LHCN-M2 (cell line): ENCODE measurements around the gene IL18R1. TPM values are rescaled to one million over a fixed set of nuclear protein-coding genes. Genes with fewer than 3 reads are reported as not detected.

Experiments used
- DNase-seq: peaks from one replicate; pipeline ENCODE4 v3.0.0-alpha.2; 2012; ENCODE audit warnings: low read depth
- total RNA-seq: library from RNA; depleted of rRNA; stranded (reverse); fragments of >200 nt; gene quantifications from 2 replicates; pipeline ENCODE4 v1.2.3, GENCODE V29; 2014

Gene IL18R1
- total RNA-seq, 1 experiment from 2014 or later, result not detected

DNA sequence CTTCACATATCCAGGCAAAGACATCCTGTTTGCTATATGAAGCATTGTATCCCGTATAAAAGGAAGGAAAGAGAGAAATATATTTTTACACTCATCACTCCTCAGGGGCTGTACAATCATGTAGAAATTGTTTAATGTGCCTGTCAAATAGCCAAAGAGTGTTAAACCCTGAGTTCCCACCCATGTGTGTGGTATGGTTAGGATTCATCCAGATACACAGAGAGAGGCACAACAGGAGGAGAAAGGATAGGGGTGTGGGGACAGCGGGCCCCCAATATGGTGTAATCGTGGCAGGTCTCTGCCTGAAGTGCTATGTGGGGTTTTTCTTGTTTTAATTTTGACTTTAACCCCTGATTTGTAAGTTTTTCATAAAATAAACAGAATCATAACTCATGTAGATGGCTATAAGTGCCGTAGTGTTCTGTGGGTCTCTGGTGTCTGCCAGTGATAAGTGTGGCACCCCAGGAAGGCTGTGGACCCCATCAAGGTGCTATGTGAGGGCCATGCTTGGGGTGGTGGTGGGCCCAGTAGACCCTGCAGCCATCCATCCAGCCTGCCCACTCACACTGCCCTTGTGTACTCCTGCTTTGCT, 10.2 kb upstream of the IL18R1 start:
- DNase-seq, result no peak

GRCh38 chr2:102346381-102347130, 9.0 kb upstream of the IL18R1 start:
- no peak for DNase-seq

DNA sequence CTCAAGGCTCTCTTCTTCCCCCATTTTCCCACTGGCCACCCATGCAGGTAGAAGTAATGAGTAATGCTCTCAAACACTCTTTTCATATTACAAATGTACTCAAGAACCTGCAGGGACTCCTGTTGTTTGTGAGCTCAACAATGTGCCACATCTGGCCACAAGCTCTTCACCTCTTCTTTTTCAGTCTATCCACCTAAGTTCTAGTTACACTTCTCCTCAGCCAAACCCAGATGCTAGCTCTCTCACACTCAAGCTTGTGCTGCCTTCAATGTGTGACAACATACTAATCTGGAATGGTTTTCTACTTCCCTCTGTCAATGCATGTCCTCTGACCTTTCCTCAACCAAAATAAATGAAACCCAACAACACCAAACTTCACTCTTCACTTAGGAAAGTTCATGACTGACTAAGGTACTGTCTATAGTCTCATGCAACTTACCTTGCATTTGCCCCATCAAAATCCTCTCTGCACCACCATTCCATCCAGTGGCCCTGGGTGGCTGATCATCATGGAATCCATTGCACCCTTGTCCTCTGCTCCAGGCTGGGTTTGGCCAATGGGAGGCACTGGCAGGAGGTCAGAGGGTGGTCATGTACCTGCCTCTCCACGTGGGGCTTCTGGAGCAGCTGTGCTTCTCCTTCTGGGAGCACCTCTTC, 5.3 kb upstream of the IL18R1 start:
- no peak for DNase-seq

DNA sequence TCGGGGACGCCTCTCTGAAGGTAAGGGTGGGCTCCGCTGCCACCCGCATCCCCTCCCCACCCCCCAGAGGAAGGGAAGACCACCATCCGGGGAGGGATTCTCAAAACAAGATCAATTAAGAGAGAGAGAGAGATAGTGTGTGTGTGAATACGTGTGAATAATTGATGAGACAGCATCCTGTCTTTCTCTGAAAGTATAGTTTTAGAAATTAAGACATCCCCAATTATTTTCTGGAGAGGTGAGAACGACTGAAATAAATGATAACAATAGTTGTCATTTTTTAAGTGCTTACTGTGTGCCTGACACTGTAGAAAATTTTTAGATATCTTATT, 751 bp downstream of the IL18R1 start:
- DNase-seq, result no peak

DNA sequence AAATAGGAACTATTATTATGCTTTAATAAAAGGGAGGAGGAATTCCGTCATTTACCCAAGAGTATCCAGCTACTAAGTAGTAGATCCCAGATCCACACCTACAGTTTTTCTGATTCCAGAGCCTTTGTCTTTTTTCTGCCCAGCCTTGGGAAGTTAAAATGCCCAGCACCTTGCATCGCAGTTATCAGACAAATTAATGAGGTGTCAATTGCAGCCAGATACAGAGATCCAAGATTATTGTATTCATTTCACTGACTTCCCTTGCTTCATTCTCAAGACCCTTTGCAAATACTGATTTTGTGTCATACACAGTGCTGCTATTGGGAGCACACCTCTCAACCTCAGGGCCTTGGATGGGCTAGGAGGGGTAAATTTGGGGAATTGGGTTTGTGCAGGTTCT, 1.1 kb downstream of the IL18R1 start:
- no peak for DNase-seq

- no peak for DNase-seq
These were observed 2.3 kb downstream of the IL18R1 start for GRCh38 chr2:102357937-102358336.

DNA sequence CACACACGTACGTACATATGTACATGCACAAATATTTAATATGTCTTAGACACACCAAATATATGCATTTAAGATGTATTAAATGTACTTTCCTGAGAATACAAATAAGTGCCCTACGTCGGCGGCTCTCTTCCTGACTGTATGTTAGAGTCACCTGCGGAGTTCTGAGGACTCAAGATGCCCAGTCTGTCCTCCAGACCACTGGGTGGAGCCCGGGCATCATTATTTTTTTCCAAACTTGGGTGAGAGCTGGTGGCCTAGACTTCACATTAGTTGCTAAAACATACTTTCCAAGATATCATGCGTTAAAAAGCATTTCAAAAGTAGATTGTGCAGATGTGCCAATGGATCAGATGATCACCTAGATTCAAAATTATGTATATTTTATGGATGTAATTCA, 2.9 kb downstream of the IL18R1 start:
- no peak for DNase-seq

- DNase-seq, result no peak
These were observed 3.9 kb downstream of the IL18R1 start for GRCh38 chr2:102359527-102359926.

GRCh38 chr2:102361632-102362241, 6.1 kb downstream of the IL18R1 start:
- no peak for DNase-seq

DNA sequence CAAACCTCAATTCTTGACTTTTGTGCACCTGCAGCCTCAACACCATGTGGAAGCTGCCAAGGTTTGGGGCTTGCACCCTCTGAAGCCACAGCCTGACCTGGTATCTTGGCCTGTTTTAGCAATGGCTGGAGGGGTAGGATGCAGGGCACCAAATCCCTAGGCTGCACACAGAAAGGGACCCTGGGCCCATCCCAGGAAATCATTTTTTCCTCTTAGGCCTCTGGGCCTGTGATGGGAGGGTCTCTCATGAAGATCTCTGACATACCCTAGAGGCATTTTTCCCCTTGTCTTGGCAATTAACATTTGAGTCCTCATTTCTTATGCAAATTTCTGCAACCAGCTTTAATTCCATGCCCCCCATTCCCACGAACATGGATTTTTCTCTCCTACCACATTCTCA, 10.2 kb downstream of the IL18R1 start:
- DNase-seq, result no peak

GRCh38 chr2:102366406-102367112, 11.0 kb downstream of the IL18R1 start:
- DNase-seq, result no peak

GRCh38 chr2:102367331-102367971, 11.9 kb downstream of the IL18R1 start:
- DNase-seq, result no peak

DNA sequence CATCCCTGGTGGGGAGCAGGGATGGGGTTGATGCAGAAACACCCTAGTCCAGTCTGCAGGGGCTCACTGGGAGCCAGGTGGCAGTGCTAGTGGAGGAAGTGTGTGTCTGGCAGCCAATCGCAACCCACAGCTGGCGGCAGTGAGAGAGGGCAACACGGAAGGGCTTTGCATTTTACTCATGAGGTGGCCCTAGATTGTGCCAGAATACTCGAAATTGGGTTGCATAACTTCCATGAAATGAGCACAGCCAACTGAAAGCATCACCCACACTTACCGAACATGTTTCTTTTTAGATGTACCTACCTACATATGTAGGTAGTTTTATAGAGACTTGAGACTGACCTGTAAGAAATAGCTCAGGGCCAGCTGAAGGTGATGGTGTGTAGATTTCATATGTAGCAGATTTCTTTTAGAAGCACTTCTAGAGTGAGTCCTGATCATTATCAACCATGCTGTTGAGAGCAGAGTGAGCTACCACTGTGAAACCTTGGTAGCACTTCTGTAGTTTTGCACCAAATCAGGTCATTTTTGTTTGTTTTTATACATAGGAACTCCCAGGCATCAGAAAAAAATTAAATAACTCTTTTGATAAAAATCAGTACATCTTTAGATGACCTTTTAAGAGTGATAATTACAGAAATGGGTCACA, 13.0 kb downstream of the IL18R1 start:
- no peak for DNase-seq

GRCh38 chr2:102369866-102370265, 14.3 kb downstream of the IL18R1 start:
- no peak for DNase-seq

- DNase-seq, result no peak
These were observed 20.5 kb downstream of the IL18R1 start for GRCh38 chr2:102376052-102376591.

GRCh38 chr2:102383722-102384121, 28.1 kb downstream of the IL18R1 start:
- DNase-seq, result no peak

GRCh38 chr2:102385522-102385921, 29.9 kb downstream of the IL18R1 start:
- DNase-seq, result no peak

- DNase-seq, result no peak
These were observed 30.4 kb downstream of the IL18R1 start for GRCh38 chr2:102386004-102386403.

- no peak for DNase-seq
These were observed 31.4 kb downstream of the IL18R1 start for GRCh38 chr2:102386867-102387541.
